Panc1 (cell line): ENCODE measurements around the gene BHLHE23. TPM values are rescaled to one million over a fixed set of nuclear protein-coding genes. Genes with fewer than 3 reads are reported as not detected.

Experiments used
- ATAC-seq: fragments of 200-7000 bp; cut with Tn5 transposase; 2 replicates; pipeline ENCODE4 v1.9.1; 2020; ENCODE audit warnings: mild to moderate bottlenecking, moderate library complexity
- BruUV-seq: library from RNA; stranded (reverse); fragments of 400-500 nt; replicated peaks from 2 replicates; lab custom pipeline; 2021; lab: Mats Ljungman, UMichigan
- CTCF ChIA-PET: fragments of 300-600 bp; sonication (Branson Sonifier 250); formaldehyde crosslinking; loops from one replicate; lab custom pipeline; 2022; ENCODE audit warnings: antibody characterized with exemption; lab: Charles Lee
- POLR2A ChIA-PET: fragments of 300-600 bp; sonication (Branson Sonifier 250); formaldehyde crosslinking; loops from one replicate; lab custom pipeline; 2022; ENCODE audit warnings: antibody characterized with exemption; lab: Charles Lee
- DNase-seq: peaks from one replicate; pipeline ENCODE4 v3.0.0-alpha.2; 2010; ENCODE audit warnings: low read depth, low spot score
- H3K27ac ChIP-seq: 2 replicates; pipeline ENCODE4 v1.5.1; 2011; ENCODE audit warnings: mild to moderate bottlenecking, low read length, inconsistent platforms
- H3K27me3 ChIP-seq: fragments of 200-500 bp; sonication (Bioruptor generic); 2 replicates; pipeline ENCODE4 v1.6.0; 2014; ENCODE audit warnings: low read length, inconsistent platforms; ENCODE audit not compliant: control insufficient read depth, insufficient read depth
- H3K36me3 ChIP-seq: fragments of 200-500 bp; sonication (Bioruptor generic); 2 replicates; pipeline ENCODE4 v1.5.1; 2014; ENCODE audit warnings: inconsistent platforms, mild to moderate bottlenecking, low read length, moderate library complexity; ENCODE audit not compliant: control insufficient read depth, insufficient read depth
- H3K4me1 ChIP-seq: 2 replicates; pipeline ENCODE4 v1.5.1; 2011; ENCODE audit warnings: inconsistent platforms, mild to moderate bottlenecking, low read length, moderate library complexity; ENCODE audit not compliant: control insufficient read depth, insufficient read depth
- H3K4me3 ChIP-seq, 2 experiments: 2 replicates each; pipeline ENCODE4 v1.5.1; 2011 to 2012; ENCODE audit warnings: low read depth in 2 of 2, low read length in 2 of 2, mild to moderate bottlenecking in 2 of 2, inconsistent platforms in 1 of 2, moderate library complexity in 1 of 2
- H3K9me3 ChIP-seq: fragments of 200-500 bp; sonication (Bioruptor generic); 2 replicates; pipeline ENCODE4 v1.5.1; 2014; ENCODE audit warnings: low read depth, mild to moderate bottlenecking, inconsistent platforms, low read length, moderate library complexity; ENCODE audit not compliant: control insufficient read depth, insufficient read depth
- POLR2AphosphoS5 ChIP-seq: IDR thresholded peaks from 2 replicates; pipeline ENCODE4 v1.6.1; 2012; ENCODE audit warnings: mild to moderate bottlenecking, low read depth, low read length, moderate library complexity
- SIN3A ChIP-seq: IDR thresholded peaks from 2 replicates; pipeline ENCODE4 v1.6.1; 2012; ENCODE audit warnings: low read depth, mild to moderate bottlenecking, low read length, moderate library complexity, borderline replicate concordance; ENCODE audit not compliant: insufficient read depth
- TCF7L2 ChIP-seq: IDR thresholded peaks from 2 replicates; pipeline ENCODE4 v1.6.1; 2011; ENCODE audit warnings: mild to moderate bottlenecking, low read depth, low read length, inconsistent platforms
- in situ Hi-C: cut with HindIII; loops from 2 replicates; pipeline ENCODE4 v1.10.0; 2016; ENCODE audit warnings: low sequenced_read_pairs, low pct_unique_long_range_greater_than_20kb
- intact Hi-C: fragments of 100-400 bp; cut with micrococcal nuclease; formaldehyde crosslinking; loops from one replicate; pipeline ENCODE4 v1.10.0; 2022; ENCODE audit not compliant: unreplicated experiment
- total RNA-seq: library from RNA; stranded (reverse); gene quantifications from one replicate; pipeline ENCODE4 v1.2.1, GENCODE V29; 2021; ENCODE audit not compliant: unreplicated experiment
- TF ChIP-seq, protein P1 (sequence below), 2 experiments: IDR thresholded peaks; 2 replicates each; pipeline ENCODE4 v1.6.1; 2011 to 2012; ENCODE audit warnings: low read depth in 2 of 2, control low read depth in 1 of 2, low read length in 1 of 2, mild to moderate bottlenecking in 1 of 2, moderate library complexity in 1 of 2; ENCODE audit not compliant: insufficient read depth in 1 of 2
- TF ChIP-seq, protein P2 (sequence below): fragments of 450-650 bp; IDR thresholded peaks from 2 replicates; pipeline ENCODE4 v1.5.1; 2017; ENCODE audit warnings: mild to moderate bottlenecking

The BHLHE23 gene
- total RNA-seq, 1 experiment from 2014 or later: not detected

DNA sequence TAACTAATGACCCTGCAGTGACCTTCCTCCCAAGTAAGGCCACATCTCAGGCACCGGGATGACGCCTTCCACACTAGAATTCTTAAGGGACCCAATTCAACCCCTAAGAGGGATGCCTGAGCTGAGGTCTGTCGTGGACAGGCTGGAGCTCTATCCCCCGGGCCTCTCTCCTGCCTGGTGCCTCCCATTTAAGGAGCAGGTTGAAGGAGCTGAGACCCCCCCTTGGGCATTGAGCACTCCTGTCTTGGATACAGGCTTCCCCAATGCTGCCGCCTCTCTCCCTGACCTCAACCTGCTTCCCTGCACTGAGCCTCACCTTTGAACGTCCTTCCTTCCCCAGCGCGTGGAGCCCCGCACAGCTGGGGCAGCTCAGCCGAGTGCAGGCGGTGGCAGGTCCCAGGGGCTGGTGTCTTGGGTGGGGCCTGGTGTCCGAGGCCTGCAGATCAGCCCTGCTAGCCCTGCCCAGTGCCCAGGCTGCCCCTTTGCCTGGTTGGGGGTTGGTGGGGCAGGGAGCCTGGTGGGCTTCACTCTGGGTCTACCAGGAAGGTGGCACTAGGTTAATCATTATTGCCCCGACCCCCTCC, 19.9 kb upstream of the BHLHE23 start:
- Histone ChIP-seq H3K4me1 (no peaks in the 10 kb centered on the region; the same call in 1 of the 2 replicates), H3K27ac (no peak overlapping the region), H3K9me3 (no peaks in the 10 kb centered on the region), H3K36me3 (no peaks in the 10 kb centered on the region), H3K27me3 (no peaks in the 10 kb centered on the region; the same call in 1 of the 2 replicates), H3K4me3 (no peak overlapping the region)
- DNase-seq (no peak), ATAC-seq (no peak)
- intact Hi-C loops (no loop called here), in situ Hi-C loops (no loop called here)
- CTCF ChIA-PET: no interaction called here
- TF ChIP-seq, protein P1, sequence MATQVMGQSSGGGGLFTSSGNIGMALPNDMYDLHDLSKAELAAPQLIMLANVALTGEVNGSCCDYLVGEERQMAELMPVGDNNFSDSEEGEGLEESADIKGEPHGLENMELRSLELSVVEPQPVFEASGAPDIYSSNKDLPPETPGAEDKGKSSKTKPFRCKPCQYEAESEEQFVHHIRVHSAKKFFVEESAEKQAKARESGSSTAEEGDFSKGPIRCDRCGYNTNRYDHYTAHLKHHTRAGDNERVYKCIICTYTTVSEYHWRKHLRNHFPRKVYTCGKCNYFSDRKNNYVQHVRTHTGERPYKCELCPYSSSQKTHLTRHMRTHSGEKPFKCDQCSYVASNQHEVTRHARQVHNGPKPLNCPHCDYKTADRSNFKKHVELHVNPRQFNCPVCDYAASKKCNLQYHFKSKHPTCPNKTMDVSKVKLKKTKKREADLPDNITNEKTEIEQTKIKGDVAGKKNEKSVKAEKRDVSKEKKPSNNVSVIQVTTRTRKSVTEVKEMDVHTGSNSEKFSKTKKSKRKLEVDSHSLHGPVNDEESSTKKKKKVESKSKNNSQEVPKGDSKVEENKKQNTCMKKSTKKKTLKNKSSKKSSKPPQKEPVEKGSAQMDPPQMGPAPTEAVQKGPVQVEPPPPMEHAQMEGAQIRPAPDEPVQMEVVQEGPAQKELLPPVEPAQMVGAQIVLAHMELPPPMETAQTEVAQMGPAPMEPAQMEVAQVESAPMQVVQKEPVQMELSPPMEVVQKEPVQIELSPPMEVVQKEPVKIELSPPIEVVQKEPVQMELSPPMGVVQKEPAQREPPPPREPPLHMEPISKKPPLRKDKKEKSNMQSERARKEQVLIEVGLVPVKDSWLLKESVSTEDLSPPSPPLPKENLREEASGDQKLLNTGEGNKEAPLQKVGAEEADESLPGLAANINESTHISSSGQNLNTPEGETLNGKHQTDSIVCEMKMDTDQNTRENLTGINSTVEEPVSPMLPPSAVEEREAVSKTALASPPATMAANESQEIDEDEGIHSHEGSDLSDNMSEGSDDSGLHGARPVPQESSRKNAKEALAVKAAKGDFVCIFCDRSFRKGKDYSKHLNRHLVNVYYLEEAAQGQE (IDR thresholded peaks at IDR 0.05; ENCODE audit: insufficient read depth in 1 of 2, low read depth in 2 of 2, low read length in 1 of 2): no peak
- TF ChIP-seq, protein P2, sequence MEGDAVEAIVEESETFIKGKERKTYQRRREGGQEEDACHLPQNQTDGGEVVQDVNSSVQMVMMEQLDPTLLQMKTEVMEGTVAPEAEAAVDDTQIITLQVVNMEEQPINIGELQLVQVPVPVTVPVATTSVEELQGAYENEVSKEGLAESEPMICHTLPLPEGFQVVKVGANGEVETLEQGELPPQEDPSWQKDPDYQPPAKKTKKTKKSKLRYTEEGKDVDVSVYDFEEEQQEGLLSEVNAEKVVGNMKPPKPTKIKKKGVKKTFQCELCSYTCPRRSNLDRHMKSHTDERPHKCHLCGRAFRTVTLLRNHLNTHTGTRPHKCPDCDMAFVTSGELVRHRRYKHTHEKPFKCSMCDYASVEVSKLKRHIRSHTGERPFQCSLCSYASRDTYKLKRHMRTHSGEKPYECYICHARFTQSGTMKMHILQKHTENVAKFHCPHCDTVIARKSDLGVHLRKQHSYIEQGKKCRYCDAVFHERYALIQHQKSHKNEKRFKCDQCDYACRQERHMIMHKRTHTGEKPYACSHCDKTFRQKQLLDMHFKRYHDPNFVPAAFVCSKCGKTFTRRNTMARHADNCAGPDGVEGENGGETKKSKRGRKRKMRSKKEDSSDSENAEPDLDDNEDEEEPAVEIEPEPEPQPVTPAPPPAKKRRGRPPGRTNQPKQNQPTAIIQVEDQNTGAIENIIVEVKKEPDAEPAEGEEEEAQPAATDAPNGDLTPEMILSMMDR: no peak
- TF ChIP-seq POLR2AphosphoS5: no peak
- no peak for TF ChIP-seq SIN3A
- no peak for TF ChIP-seq TCF7L2
- POLR2A ChIA-PET: no interaction called here
- no TSS peak for BruUV-seq

DNA sequence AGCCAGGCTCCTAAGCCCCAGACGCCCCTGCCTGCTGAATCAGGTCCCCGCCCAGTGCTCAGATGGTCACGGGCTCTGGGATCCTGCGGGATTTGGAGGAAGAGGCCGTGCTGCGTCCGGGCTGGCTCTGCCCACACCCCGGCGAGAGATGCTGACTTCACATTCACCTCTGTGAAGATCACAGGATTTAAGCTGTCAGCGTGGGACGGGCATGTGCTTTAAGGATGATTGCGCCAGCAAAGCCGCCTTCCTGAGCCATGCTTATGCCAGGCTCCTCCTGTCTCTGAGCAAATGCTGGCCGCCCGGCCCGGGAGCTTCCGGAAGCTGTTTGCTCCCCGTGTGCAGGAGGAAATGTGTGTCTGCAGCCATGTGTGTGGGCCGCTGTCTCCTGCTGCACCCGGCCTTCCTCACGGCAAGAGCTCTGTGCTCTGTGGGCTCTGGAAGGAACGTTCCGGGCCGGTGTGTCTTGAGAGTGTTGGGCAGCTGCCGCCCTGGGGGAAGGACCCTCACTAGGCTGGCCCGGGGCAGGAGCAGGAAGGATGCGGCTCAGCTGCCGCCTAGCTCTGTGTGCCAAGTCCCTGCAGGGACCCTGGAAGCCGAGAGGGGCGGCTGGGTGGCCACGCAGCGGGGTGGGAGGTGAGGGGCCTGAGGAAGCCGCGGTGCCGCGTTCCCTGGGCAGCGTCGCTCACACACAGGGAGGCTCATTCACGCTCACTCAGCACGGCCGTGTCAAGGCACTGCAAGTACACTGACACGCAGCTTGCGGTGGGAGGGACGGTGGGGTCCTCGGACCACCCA, 19.0 kb upstream of the BHLHE23 start:
- POLR2A ChIA-PET: no interaction called here
- no peak for ATAC-seq
- CTCF ChIA-PET: no interaction called here
- in situ Hi-C loops: no loop called here
- TF ChIP-seq, protein P2: no peak
- no peak for TF ChIP-seq SIN3A
- no peak for TF ChIP-seq POLR2AphosphoS5
- TF ChIP-seq, protein P1 (IDR thresholded peaks at IDR 0.05; ENCODE audit: insufficient read depth in 1 of 2, low read depth in 2 of 2, low read length in 1 of 2): no peak
- TF ChIP-seq TCF7L2: no peak
- Histone ChIP-seq H3K36me3 (no peaks in the 10 kb centered on the region), H3K4me3 (no peak overlapping the region), H3K4me1 (no peaks in the 10 kb centered on the region; the same call in 1 of the 2 replicates), H3K9me3 (no peaks in the 10 kb centered on the region), H3K27ac (no peak overlapping the region), H3K27me3 (no peaks in the 10 kb centered on the region; the same call in 1 of the 2 replicates)
- BruUV-seq: no TSS peak
- no peak for DNase-seq
- intact Hi-C loops: no loop called here
